ENCODE data around the gene ITGAX.

DNA sequence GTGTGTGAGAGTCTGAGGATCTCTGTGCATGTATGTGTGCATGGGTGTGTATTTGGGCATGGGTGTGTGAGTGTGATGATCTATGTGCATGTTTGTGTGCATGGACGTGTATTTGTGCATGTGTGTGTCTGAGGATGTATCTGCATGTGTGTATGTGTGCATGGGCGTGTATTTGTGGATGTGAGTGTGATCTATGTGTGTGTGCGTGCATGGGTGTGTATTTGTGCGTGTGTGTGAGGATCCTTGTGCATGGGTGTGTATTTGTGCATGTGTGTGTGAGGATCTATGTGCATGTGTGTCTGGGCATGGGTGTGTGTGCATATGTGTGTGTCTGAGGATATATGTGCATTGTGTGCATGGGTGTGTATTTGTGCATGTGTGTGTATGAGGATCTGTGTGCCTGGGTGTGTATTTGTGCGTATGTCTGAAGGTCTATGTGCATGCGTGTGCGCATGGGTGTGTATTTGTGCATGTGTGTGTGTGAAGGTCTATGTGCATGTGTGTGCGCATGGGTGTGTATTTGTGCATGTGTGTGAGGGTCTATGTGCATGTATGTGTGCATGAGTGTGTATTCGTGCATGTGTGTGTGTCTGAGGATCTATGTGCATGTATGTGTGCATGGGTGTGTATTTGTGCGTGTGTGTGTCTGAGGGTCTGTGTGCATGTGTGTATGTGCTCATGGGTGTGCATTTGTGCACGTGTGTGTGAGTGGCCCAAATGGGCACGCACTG, 26.5 kb upstream of the ITGAX start:
- TF ChIP-seq MEF2A (IDR thresholded peaks at IDR 0.05; ENCODE audit: insufficient read depth, low read depth, low read length), result no peak
- TF ChIP-seq PAX5 (IDR thresholded peaks at IDR 0.05; ENCODE audit: borderline replicate concordance, low read depth, low read length), result no peak
- TF ChIP-seq, protein P1, sequence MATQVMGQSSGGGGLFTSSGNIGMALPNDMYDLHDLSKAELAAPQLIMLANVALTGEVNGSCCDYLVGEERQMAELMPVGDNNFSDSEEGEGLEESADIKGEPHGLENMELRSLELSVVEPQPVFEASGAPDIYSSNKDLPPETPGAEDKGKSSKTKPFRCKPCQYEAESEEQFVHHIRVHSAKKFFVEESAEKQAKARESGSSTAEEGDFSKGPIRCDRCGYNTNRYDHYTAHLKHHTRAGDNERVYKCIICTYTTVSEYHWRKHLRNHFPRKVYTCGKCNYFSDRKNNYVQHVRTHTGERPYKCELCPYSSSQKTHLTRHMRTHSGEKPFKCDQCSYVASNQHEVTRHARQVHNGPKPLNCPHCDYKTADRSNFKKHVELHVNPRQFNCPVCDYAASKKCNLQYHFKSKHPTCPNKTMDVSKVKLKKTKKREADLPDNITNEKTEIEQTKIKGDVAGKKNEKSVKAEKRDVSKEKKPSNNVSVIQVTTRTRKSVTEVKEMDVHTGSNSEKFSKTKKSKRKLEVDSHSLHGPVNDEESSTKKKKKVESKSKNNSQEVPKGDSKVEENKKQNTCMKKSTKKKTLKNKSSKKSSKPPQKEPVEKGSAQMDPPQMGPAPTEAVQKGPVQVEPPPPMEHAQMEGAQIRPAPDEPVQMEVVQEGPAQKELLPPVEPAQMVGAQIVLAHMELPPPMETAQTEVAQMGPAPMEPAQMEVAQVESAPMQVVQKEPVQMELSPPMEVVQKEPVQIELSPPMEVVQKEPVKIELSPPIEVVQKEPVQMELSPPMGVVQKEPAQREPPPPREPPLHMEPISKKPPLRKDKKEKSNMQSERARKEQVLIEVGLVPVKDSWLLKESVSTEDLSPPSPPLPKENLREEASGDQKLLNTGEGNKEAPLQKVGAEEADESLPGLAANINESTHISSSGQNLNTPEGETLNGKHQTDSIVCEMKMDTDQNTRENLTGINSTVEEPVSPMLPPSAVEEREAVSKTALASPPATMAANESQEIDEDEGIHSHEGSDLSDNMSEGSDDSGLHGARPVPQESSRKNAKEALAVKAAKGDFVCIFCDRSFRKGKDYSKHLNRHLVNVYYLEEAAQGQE (IDR thresholded peaks at IDR 0.05; ENCODE audit: low read depth, low read length), result no peak
- TF ChIP-seq ZZZ3 (IDR thresholded peaks at IDR 0.05; ENCODE audit: control insufficient read depth, insufficient read length, low read depth), result no peak
- TF ChIP-seq SP1 (IDR thresholded peaks at IDR 0.05; ENCODE audit: low read depth, low read length), result no peak
- TF ChIP-seq, protein P2, sequence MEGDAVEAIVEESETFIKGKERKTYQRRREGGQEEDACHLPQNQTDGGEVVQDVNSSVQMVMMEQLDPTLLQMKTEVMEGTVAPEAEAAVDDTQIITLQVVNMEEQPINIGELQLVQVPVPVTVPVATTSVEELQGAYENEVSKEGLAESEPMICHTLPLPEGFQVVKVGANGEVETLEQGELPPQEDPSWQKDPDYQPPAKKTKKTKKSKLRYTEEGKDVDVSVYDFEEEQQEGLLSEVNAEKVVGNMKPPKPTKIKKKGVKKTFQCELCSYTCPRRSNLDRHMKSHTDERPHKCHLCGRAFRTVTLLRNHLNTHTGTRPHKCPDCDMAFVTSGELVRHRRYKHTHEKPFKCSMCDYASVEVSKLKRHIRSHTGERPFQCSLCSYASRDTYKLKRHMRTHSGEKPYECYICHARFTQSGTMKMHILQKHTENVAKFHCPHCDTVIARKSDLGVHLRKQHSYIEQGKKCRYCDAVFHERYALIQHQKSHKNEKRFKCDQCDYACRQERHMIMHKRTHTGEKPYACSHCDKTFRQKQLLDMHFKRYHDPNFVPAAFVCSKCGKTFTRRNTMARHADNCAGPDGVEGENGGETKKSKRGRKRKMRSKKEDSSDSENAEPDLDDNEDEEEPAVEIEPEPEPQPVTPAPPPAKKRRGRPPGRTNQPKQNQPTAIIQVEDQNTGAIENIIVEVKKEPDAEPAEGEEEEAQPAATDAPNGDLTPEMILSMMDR (IDR thresholded peaks at IDR 0.05 in 2 of 3, conservative IDR thresholded peaks at IDR 0.05 in 1 of 3; ENCODE audit: control insufficient read depth in 2 of 3, extremely low read depth in 1 of 3, insufficient read depth in 1 of 3, low read depth in 3 of 3, low read length in 3 of 3), result no peak
- TF ChIP-seq, protein P3, sequence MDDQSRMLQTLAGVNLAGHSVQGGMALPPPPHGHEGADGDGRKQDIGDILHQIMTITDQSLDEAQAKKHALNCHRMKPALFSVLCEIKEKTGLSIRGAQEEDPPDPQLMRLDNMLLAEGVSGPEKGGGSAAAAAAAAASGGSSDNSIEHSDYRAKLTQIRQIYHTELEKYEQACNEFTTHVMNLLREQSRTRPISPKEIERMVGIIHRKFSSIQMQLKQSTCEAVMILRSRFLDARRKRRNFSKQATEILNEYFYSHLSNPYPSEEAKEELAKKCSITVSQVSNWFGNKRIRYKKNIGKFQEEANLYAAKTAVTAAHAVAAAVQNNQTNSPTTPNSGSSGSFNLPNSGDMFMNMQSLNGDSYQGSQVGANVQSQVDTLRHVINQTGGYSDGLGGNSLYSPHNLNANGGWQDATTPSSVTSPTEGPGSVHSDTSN (IDR thresholded peaks at IDR 0.05; ENCODE audit: insufficient replicate concordance, low read depth, low read length), result peak; percentile 3
- TF ChIP-seq CHD1 (IDR thresholded peaks at IDR 0.05; ENCODE audit: low read depth, low read length), result no peak
- TF ChIP-seq ESRRA (IDR thresholded peaks at IDR 0.05; ENCODE audit: low read length), result no peak
- TF ChIP-seq TCF3 (IDR thresholded peaks at IDR 0.05; ENCODE audit: borderline replicate concordance, insufficient read depth, low read depth, low read length), result no peak
- TF ChIP-seq NFIC (IDR thresholded peaks at IDR 0.05; ENCODE audit: low read depth, low read length), result no peak

Data from GM12878 (cell line).